WTC11 (cell line): Measurements from ENCODE around the gene E2F4. TPM values are rescaled to one million over a fixed set of nuclear protein-coding genes. Genes with fewer than 3 reads are reported as not detected.

Experiments used
- ARID4B ChIP-seq: sonication (generic); formaldehyde crosslinking; IDR thresholded peaks from 2 replicates; pipeline ENCODE4 v1.8.0; 2023; ENCODE audit warnings: missing genetic modification reagents, mild to moderate bottlenecking, borderline replicate concordance
- ATF3 ChIP-seq: sonication (generic); formaldehyde crosslinking; conservative IDR thresholded peaks from 2 replicates; pipeline ENCODE4 v1.8.1; 2022; ENCODE audit warnings: mild to moderate bottlenecking, missing genetic modification reagents
- CBFB ChIP-seq: sonication (generic); formaldehyde crosslinking; IDR thresholded peaks from 2 replicates; pipeline ENCODE4 v1.8.1; 2022; ENCODE audit warnings: mild to moderate bottlenecking, low read depth, missing genetic modification reagents
- CREB1 ChIP-seq: sonication (generic); formaldehyde crosslinking; IDR thresholded peaks from 2 replicates; pipeline ENCODE4 v1.8.0; 2023; ENCODE audit warnings: mild to moderate bottlenecking, missing genetic modification reagents
- ESRRA ChIP-seq: sonication (generic); formaldehyde crosslinking; IDR thresholded peaks from 2 replicates; pipeline ENCODE4 v1.8.1; 2022; ENCODE audit warnings: mild to moderate bottlenecking, missing genetic modification reagents, borderline replicate concordance
- FOXP4 ChIP-seq: sonication (generic); formaldehyde crosslinking; IDR thresholded peaks from 2 replicates; pipeline ENCODE4 v1.8.0; 2022; ENCODE audit warnings: mild to moderate bottlenecking, missing genetic modification reagents
- GRHL2 ChIP-seq: fragments of 250-450 bp; sonication (Bioruptor Pico); IDR thresholded peaks from 2 replicates; pipeline ENCODE4 v1.8.0; 2022; ENCODE audit warnings: mild to moderate bottlenecking, moderate library complexity; ENCODE audit not compliant: insufficient replicate concordance, severe bottlenecking
- GTF2I ChIP-seq: fragments of 250-450 bp; sonication (Bioruptor Pico); conservative IDR thresholded peaks from 2 replicates; pipeline ENCODE4 v1.4.0; 2021; ENCODE audit warnings: mild to moderate bottlenecking
- JAZF1 ChIP-seq: fragments of 250-450 bp; sonication (Bioruptor Pico); IDR thresholded peaks from 2 replicates; pipeline ENCODE4 v1.9.0; 2021; ENCODE audit warnings: moderate library complexity, mild to moderate bottlenecking, inconsistent platforms
- MXD4 ChIP-seq: fragments of 250-450 bp; sonication (Bioruptor Pico); IDR thresholded peaks from 2 replicates; pipeline ENCODE4 v1.8.0; 2021; ENCODE audit warnings: mild to moderate bottlenecking, moderate library complexity, borderline replicate concordance
- NFATC4 ChIP-seq: fragments of 250-450 bp; sonication (Bioruptor Pico); IDR thresholded peaks from 2 replicates; pipeline ENCODE4 v1.9.0; 2021; ENCODE audit warnings: mild to moderate bottlenecking
- NR2C2 ChIP-seq: sonication (generic); formaldehyde crosslinking; IDR thresholded peaks from 2 replicates; pipeline ENCODE4 v1.8.0; 2022; ENCODE audit warnings: mild to moderate bottlenecking, missing genetic modification reagents
- PREB ChIP-seq: sonication (generic); formaldehyde crosslinking; IDR thresholded peaks from 2 replicates; pipeline ENCODE4 v1.8.1; 2022; ENCODE audit warnings: mild to moderate bottlenecking, missing genetic modification reagents, moderate library complexity, borderline replicate concordance
- RELA ChIP-seq: sonication (generic); formaldehyde crosslinking; IDR thresholded peaks from 2 replicates; pipeline ENCODE4 v1.8.1; 2022; ENCODE audit warnings: missing genetic modification reagents, mild to moderate bottlenecking, borderline replicate concordance
- SMAD4 ChIP-seq: sonication (generic); formaldehyde crosslinking; IDR thresholded peaks from 2 replicates; pipeline ENCODE4 v1.8.0; 2022; ENCODE audit warnings: mild to moderate bottlenecking, missing genetic modification reagents
- SOX15 ChIP-seq: fragments of 250-450 bp; sonication (Bioruptor Pico); IDR thresholded peaks from 2 replicates; pipeline ENCODE4 v1.9.0; 2021; ENCODE audit warnings: mild to moderate bottlenecking
- SP1 ChIP-seq: sonication (generic); formaldehyde crosslinking; conservative IDR thresholded peaks from 2 replicates; pipeline ENCODE4 v1.8.1; 2022; ENCODE audit warnings: missing genetic modification reagents
- TCF7 ChIP-seq: sonication (generic); formaldehyde crosslinking; IDR thresholded peaks from 2 replicates; pipeline ENCODE4 v1.8.0; 2022; ENCODE audit warnings: mild to moderate bottlenecking, low read depth, missing genetic modification reagents, moderate library complexity
- TP53 ChIP-seq: sonication (generic); formaldehyde crosslinking; IDR thresholded peaks from 2 replicates; pipeline ENCODE4 v1.8.1; 2023; ENCODE audit warnings: mild to moderate bottlenecking, missing genetic modification reagents
- ZNF416 ChIP-seq: fragments of 250-450 bp; sonication (Bioruptor Pico); IDR thresholded peaks from 2 replicates; pipeline ENCODE4 v1.9.0; 2021; ENCODE audit warnings: mild to moderate bottlenecking, inconsistent platforms
- ZNF423 ChIP-seq: fragments of 250-450 bp; sonication (Bioruptor Pico); IDR thresholded peaks from 2 replicates; pipeline ENCODE4 v2.1.2; 2022; ENCODE audit warnings: mild to moderate bottlenecking, moderate library complexity
- ZNF671 ChIP-seq: fragments of 250-450 bp; sonication (Bioruptor Pico); IDR thresholded peaks from 2 replicates; pipeline ENCODE4 v1.8.0; 2021; ENCODE audit warnings: mild to moderate bottlenecking
- total RNA-seq: library from RNA; stranded (reverse); gene quantifications from 3 replicates; pipeline ENCODE4 v1.2.3, GENCODE V29; 2021
- TF ChIP-seq, protein P1 (sequence below): sonication (generic); formaldehyde crosslinking; IDR thresholded peaks from 2 replicates; pipeline ENCODE4 v1.8.0; 2023; ENCODE audit warnings: missing genetic modification reagents
- TF ChIP-seq, protein P2 (sequence below): sonication (generic); formaldehyde crosslinking; IDR thresholded peaks from 2 replicates; pipeline ENCODE4 v1.8.1; 2023; ENCODE audit warnings: mild to moderate bottlenecking, moderate library complexity, missing genetic modification reagents

Gene E2F4
- total RNA-seq, 1 experiment from 2014 or later: 85.0 TPM

DNA sequence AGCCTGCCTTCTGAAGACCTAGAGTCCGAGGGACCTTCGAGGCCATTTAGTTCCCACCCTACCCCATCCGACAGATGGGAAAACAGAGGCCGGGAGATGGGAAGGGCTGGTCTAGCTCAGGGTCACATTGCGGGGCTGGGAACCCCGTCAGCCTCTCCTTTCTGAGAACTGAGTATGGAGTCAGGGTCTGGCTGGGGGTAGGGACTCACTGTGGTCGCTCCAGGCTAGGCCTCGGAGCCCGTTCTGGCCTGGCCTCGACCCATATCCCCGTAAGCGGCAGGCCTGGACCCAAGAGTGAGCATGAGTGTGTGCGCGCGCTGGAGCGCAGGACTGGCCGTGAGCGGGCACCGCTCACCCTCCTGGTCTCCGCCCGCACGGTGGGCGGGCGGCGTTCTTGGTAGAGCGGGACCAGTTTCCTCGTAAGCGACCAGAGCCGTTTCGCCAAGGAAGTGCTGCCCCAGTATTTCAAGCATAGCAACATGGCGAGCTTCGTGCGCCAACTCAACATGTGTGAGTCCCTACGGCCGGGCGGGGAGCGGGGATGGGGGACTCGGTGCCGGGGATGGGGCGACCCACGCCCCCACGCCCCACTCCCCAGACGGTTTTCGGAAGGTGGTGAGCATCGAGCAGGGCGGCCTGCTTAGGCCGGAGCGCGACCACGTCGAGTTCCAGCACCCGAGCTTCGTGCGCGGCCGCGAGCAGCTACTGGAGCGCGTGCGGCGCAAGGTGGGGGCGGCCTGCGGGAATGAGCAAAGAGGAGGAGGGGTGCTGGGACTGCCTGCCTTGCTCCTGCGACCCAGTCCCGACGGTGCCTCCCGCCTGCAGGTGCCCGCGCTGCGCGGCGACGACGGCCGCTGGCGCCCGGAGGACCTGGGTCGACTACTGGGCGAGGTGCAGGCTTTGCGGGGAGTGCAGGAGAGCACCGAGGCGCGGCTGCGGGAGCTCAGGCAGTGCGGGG, 26.6 kb upstream of the E2F4 start (continued):
- TF ChIP-seq FOXP4 (CRISPR knock-in tag) (peak; percentile 74; the same call in 1 of the 2 replicates), CBFB (CRISPR knock-in tag) (no peak), ARID4B (CRISPR knock-in tag) (0 out of 2 replicates have a peak, but pooled peaks have one; percentile 61), ZNF416 (CRISPR knock-in tag) (no peak), TP53 (CRISPR knock-in tag) (no peak), GRHL2 (CRISPR knock-in tag) (no peak), CREB1 (CRISPR knock-in tag) (no peak), NR2C2 (CRISPR knock-in tag) (no peak), JAZF1 (CRISPR knock-in tag) (no peak), PREB (CRISPR knock-in tag) (no peak), MXD4 (CRISPR knock-in tag) (no peak), RELA (CRISPR knock-in tag) (no peak), NFATC4 (CRISPR knock-in tag) (no peak), ZNF671 (CRISPR knock-in tag) (no peak), SOX15 (no peak), ZNF423 (CRISPR knock-in tag) (no peak), GTF2I (CRISPR knock-in tag) (peak; percentile 88), SMAD4 (CRISPR knock-in tag) (no peak), ATF3 (no peak), SP1 (CRISPR knock-in tag) (no peak), ESRRA (CRISPR knock-in tag) (no peak), TCF7 (CRISPR knock-in tag) (no peak)
- TF ChIP-seq, protein P1, sequence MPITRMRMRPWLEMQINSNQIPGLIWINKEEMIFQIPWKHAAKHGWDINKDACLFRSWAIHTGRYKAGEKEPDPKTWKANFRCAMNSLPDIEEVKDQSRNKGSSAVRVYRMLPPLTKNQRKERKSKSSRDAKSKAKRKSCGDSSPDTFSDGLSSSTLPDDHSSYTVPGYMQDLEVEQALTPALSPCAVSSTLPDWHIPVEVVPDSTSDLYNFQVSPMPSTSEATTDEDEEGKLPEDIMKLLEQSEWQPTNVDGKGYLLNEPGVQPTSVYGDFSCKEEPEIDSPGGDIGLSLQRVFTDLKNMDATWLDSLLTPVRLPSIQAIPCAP (CRISPR knock-in tag): peak; percentile 22; the same call in 1 of the 2 replicates
- TF ChIP-seq, protein P2, sequence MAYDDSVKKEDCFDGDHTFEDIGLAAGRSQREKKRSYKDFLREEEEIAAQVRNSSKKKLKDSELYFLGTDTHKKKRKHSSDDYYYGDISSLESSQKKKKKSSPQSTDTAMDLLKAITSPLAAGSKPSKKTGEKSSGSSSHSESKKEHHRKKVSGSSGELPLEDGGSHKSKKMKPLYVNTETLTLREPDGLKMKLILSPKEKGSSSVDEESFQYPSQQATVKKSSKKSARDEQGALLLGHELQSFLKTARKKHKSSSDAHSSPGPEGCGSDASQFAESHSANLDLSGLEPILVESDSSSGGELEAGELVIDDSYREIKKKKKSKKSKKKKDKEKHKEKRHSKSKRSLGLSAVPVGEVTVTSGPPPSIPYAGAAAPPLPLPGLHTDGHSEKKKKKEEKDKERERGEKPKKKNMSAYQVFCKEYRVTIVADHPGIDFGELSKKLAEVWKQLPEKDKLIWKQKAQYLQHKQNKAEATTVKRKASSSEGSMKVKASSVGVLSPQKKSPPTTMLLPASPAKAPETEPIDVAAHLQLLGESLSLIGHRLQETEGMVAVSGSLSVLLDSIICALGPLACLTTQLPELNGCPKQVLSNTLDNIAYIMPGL (CRISPR knock-in tag): peak; percentile 43; the same call in 1 of the 2 replicates
- TF ChIP-seq, all 79 proteins: peak for 8
